Ovary (tissue), 3 donors: ENCODE results near the gene PLPPR5.

ENCODE experiments used
- EP300 ChIP-seq: sonication (generic); formaldehyde crosslinking; IDR thresholded peaks from one replicate; pipeline ENCODE4 v1.6.1; 2017; ENCODE audit warnings: antibody characterized with exemption
- POLR2A ChIP-seq: fragments of 450-650 bp; IDR thresholded peaks from one replicate; pipeline ENCODE4 v1.6.1; 2017; ENCODE audit warnings: antibody characterized with exemption, mild to moderate bottlenecking, moderate library complexity
- TF ChIP-seq, protein P1 (sequence below), 3 donors: fragments of 450-650 bp in 2 of 3; fragments of 200-600 bp in 1 of 3; IDR thresholded peaks; one replicate each; pipeline versions ENCODE4 v1.5.1 to v1.8.0; 2016 to 2022; ENCODE audit warnings: antibody characterized with exemption in 3 of 3, mild to moderate bottlenecking in 1 of 3
- donor health status: DM: no; HTN: no; CAD: no.

DNA sequence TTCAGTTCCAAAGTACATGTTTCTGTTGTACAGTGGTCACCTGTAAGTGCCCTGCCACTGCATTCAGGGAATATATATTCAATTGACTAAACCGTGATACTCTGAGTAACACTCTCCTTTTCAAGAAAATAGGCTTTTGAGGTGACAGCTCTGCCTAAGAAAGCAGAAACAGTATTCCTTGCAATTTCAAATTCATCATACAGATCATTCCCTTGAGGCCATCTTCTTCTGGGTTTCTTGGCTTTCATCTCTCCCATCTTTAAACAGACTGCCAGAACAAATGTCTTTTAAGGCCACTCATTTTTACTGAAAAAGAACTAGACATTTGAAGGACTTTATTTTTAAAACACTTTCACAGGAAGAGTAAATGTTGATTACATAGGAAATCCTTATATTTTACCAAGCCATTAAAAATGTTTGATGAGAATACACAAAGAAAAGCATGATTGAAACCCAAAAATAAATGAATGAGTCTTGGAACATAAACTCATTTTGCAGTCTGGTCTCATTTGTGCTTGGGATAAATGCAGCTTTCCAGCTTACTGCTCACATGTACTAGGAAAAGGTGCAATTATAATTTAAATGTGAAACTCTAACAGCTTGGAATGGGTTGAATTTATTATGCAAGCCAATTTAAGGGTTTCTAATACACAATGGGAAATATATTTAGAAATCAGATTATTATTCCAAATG lies 34.7 kb downstream of the PLPPR5 start:
- TF ChIP-seq, protein P1, sequence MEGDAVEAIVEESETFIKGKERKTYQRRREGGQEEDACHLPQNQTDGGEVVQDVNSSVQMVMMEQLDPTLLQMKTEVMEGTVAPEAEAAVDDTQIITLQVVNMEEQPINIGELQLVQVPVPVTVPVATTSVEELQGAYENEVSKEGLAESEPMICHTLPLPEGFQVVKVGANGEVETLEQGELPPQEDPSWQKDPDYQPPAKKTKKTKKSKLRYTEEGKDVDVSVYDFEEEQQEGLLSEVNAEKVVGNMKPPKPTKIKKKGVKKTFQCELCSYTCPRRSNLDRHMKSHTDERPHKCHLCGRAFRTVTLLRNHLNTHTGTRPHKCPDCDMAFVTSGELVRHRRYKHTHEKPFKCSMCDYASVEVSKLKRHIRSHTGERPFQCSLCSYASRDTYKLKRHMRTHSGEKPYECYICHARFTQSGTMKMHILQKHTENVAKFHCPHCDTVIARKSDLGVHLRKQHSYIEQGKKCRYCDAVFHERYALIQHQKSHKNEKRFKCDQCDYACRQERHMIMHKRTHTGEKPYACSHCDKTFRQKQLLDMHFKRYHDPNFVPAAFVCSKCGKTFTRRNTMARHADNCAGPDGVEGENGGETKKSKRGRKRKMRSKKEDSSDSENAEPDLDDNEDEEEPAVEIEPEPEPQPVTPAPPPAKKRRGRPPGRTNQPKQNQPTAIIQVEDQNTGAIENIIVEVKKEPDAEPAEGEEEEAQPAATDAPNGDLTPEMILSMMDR (IDR thresholded peaks at IDR 0.05) = no peak
- TF ChIP-seq POLR2A (no peak), EP300 (no peak)
